ENCODE results near the gene CD6.
"Not testable (repeated sequence)": the region's sequence is repeated elsewhere in the genome, so short reads cannot be mapped to it uniquely, and the experiment has no call there.

- TF ChIP-seq EZH2phosphoT487 (IDR thresholded peaks at IDR 0.05; ENCODE audit: borderline replicate concordance, low read length); CTCF (IDR thresholded peaks at IDR 0.05; ENCODE audit: low read depth, low read length, poor library complexity, severe bottlenecking): not testable (repeated sequence)
Observed at GRCh38 chr11:61065236-61065635, 93.8 kb downstream of the CD6 start.
